NB4 (cell line): ENCODE measurements around the gene OLIG3.

Experiments used
- DNase-seq: peaks from one replicate; pipeline ENCODE4 v3.0.0; 2010; ENCODE audit warnings: low read depth
- H3K4me3 ChIP-seq: one replicate; pipeline ENCODE4 v1.5.1; 2011; ENCODE audit warnings: mild to moderate bottlenecking, low read depth, low read length, moderate library complexity
- MYC ChIP-seq: IDR thresholded peaks from 2 replicates; pipeline ENCODE4 v1.6.1; 2011; ENCODE audit warnings: low read depth, low read length
- POLR2A ChIP-seq: IDR thresholded peaks from 2 replicates; pipeline ENCODE4 v1.6.1; 2011; ENCODE audit warnings: mild to moderate bottlenecking; ENCODE audit not compliant: insufficient read length; ENCODE audit errors: extremely low read depth
- TF ChIP-seq, protein P1 (sequence below): IDR thresholded peaks from 2 replicates; pipeline ENCODE4 v1.6.1; 2011; ENCODE audit warnings: low read depth, low read length
- TF ChIP-seq, protein P2 (sequence below): IDR thresholded peaks from one replicate; pipeline ENCODE4 v1.5.1; 2012; ENCODE audit warnings: low read depth, low read length

OLIG3 gene

DNA sequence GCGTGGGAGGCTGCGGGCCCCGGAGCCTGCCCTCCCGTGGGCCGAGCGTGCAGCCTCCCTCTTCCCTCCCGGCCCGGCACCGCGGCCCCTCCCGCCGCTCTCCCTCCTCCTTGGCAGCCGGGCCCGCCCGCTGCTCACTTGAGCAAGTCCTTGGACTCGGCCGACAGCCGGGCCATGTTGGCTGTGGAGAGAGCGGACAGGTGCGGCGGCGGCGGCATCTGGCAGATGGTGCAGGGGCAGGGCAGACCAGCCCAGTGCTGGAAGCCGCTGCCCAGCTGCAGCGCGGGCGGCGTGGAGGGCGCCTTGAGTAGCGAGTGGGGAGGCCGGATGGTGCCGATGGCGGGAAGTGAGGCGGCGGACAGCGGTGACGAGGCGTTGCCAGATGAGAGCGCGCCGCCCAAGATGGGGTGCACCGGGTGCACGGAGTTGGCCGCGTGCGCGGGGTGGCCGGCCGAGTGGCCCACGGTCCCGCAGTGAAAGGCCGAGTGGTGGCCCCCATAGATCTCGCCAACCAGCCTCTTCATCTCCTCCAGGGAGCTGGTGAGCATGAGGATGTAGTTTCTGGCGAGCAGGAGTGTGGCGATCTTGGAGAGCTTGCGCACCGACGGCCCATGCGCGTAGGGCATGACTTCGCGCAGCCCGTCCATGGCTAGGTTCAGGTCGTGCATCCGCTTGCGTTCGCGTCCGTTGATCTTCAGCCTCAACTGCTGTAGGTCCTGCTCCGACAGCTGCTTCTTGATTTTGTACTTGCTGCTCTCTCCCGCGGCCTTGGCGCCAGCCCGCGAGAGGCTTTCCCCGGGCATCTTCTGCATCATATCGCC is 766 bp downstream of the OLIG3 start:
- H3K4me3 ChIP-seq: no peak overlapping the region
- DNase-seq: no peak
- TF ChIP-seq, protein P1, sequence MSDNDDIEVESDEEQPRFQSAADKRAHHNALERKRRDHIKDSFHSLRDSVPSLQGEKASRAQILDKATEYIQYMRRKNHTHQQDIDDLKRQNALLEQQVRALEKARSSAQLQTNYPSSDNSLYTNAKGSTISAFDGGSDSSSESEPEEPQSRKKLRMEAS: no peak
- TF ChIP-seq POLR2A (no peak), MYC (no peak)
- TF ChIP-seq, protein P2, sequence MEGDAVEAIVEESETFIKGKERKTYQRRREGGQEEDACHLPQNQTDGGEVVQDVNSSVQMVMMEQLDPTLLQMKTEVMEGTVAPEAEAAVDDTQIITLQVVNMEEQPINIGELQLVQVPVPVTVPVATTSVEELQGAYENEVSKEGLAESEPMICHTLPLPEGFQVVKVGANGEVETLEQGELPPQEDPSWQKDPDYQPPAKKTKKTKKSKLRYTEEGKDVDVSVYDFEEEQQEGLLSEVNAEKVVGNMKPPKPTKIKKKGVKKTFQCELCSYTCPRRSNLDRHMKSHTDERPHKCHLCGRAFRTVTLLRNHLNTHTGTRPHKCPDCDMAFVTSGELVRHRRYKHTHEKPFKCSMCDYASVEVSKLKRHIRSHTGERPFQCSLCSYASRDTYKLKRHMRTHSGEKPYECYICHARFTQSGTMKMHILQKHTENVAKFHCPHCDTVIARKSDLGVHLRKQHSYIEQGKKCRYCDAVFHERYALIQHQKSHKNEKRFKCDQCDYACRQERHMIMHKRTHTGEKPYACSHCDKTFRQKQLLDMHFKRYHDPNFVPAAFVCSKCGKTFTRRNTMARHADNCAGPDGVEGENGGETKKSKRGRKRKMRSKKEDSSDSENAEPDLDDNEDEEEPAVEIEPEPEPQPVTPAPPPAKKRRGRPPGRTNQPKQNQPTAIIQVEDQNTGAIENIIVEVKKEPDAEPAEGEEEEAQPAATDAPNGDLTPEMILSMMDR: no peak

DNA sequence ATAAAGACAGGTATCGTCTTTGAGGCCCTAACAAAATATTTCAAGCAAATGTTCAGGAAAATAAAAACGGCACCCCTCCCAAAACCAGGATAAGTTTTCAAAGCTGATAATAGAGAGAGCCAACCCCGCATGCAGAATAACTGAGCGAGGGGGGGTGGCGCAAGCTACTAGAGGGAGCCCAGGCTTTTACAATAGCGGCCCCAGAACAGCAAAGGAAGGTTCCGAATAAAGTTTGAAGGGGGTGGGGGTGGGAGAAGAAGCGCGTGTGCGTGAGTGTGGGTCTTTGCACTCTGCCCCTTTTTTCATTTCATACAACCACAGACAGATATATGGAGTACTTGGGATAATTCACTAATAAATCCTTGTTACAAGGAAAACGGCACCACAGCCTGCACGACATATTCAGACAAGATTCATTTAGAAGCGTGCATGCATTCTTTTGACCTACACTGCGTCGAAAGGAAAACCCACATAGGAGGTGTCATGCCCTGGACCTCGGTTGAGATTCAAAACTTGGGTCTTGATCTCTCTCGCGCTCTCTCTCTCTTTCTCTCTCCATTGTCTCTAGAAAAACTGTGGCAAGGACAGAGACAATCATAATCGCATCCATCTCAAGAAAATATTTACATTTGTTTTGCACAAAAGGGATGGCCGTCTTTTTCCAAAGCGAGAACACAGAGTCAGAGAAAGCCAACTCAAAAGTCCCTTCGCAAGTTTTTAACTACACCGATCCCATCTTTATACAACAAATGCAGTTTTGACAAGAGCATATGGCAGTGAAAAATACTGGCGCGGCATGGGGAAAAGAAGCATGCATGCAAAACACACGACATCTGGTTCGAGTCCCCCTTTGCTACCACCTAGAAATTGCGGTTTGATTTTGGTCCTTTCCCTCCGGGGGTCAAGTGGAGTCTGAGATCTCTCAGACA is 1.6 kb downstream of the OLIG3 start:
- H3K4me3 ChIP-seq: no peak overlapping the region
- TF ChIP-seq, protein P2: no peak
- TF ChIP-seq POLR2A: no peak
- TF ChIP-seq, protein P1: no peak
- no peak for TF ChIP-seq MYC
- no peak for DNase-seq

DNA sequence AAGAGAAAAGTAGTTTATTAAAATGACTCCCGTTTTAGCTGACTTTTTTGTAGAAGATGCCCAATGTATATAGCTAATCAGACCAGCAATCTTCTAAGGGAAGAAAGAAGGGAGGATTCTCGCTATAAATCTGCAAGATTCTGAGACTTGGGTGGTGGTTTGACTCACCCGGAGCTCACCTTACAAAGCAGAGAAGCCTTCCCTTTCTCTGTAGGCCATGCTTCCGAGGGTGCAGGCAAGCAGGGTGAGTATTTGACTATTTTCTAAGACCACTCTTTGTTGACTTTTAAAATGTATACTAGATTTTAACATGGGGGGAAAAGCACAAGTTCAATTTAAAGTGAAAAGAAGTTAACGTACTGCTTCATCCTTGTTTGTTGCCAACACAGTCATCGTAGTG is 2.7 kb downstream of the OLIG3 start:
- no peak overlapping the region for H3K4me3 ChIP-seq
- no peak for DNase-seq
- TF ChIP-seq POLR2A (no peak), MYC (no peak)
- TF ChIP-seq, protein P1: no peak
- TF ChIP-seq, protein P2: no peak

DNA sequence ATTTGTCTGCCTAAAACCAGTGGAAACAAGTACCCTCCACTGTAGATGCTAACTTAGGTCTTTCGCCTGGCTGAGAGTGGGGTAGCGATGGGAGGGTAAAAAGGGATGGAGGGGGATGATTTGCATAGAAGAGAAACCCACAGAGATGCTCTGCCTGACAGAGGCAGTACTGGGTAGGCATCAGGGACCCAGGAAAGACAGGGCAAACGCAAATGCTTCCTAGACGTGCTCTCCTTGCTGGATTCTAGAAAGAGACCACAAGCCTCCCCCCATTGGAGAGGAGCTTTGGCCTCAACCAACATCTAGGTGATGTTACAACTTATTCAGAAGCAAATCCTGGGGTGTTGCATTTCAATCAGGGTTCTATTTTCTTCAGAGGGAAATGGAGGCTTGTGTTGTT is 3.2 kb downstream of the OLIG3 start:
- no peak overlapping the region for H3K4me3 ChIP-seq

More for the DNA sequence above, 3.2 kb downstream of the OLIG3 start:
- TF ChIP-seq, protein P2: no peak
- TF ChIP-seq MYC (no peak), POLR2A (no peak)
- TF ChIP-seq, protein P1: no peak
- DNase-seq: no peak
